Heart left ventricle (tissue), 16 donors: Measurements from ENCODE around the gene ABCC9. TPM values are rescaled to one million over a fixed set of nuclear protein-coding genes. Genes with fewer than 3 reads are reported as not detected.

Experiments used
- ATAC-seq, 4 donors: fragments of 200-7000 bp; cut with Tn5 transposase; one replicate each; pipeline ENCODE4 v1.9.1; 2020 to 2022; ENCODE audit warnings: moderate library complexity in 4 of 4, mild to moderate bottlenecking in 3 of 4, moderate number of reproducible peaks in 1 of 4
- DNase-seq, 5 donors: peaks; one replicate each; pipeline ENCODE4 v3.0.0-alpha.2; 2020
- H3K27ac ChIP-seq, 12 donors: fragments of 200-600 bp; sonication (generic) in 4 of 12; one replicate each; pipeline versions ENCODE4 v1.5.0 to v1.8.0; 2016 to 2022; ENCODE audit warnings: mild to moderate bottlenecking in 2 of 12
- H3K27me3 ChIP-seq, 9 donors: fragments of 200-600 bp; sonication (generic) in 2 of 9; one replicate each; pipeline versions ENCODE4 v1.5.1 to v1.8.0; 2016 to 2022; ENCODE audit warnings: mild to moderate bottlenecking in 3 of 9
- H3K36me3 ChIP-seq, 9 donors: fragments of 200-600 bp; sonication (generic) in 2 of 9; one replicate each; pipeline versions ENCODE4 v1.5.0 to v1.8.0; 2018 to 2022; ENCODE audit warnings: mild to moderate bottlenecking in 2 of 9
- H3K4me1 ChIP-seq, 12 donors: fragments of 200-600 bp; sonication (generic) in 4 of 12; one replicate each; pipeline versions ENCODE4 v1.5.0 to v1.8.0; 2016 to 2022; ENCODE audit warnings: mild to moderate bottlenecking in 3 of 12
- H3K4me3 ChIP-seq, 12 donors: fragments of 200-600 bp; sonication (generic) in 4 of 12; one replicate each; pipeline versions ENCODE4 v1.5.0 to v1.8.0; 2017 to 2022; ENCODE audit warnings: mild to moderate bottlenecking in 9 of 12, moderate library complexity in 4 of 12
- H3K9me3 ChIP-seq, 12 donors: fragments of 200-600 bp; sonication (generic) in 4 of 12; one replicate each; pipeline versions ENCODE4 v1.5.0 to v1.8.0; 2016 to 2022; ENCODE audit warnings: mild to moderate bottlenecking in 1 of 12
- POLR2A ChIP-seq, 2 donors: fragments of 450-650 bp; IDR thresholded peaks; one replicate each; pipeline ENCODE4 v1.6.1; 2017; ENCODE audit warnings: antibody characterized with exemption in 2 of 2, mild to moderate bottlenecking in 2 of 2, moderate library complexity in 2 of 2
- WGBS, 4 donors: extraction: QIAGEN DNeasy Blood & Tissue Kit in 2 of 4; methylation state at CpG; one replicate each; pipeline versions ENCODE4 v1.1.5 to v1.1.7; 2013 to 2018; 5-methylcytosine and 5-hydroxymethylcytosine counted together
- intact Hi-C, 10 donors: fragments of 100-400 bp; cut with DNase I; formaldehyde crosslinking; loops; one replicate each; pipeline versions ENCODE4 v1.11.1 to v1.14.2; 2022
- polyA plus RNA-seq, 2 donors: library from polyadenylated mRNA; stranded (reverse); fragments of 200-250 nt; gene quantifications; one replicate each; pipeline ENCODE4 v1.2.3, GENCODE V29; 2013
- total RNA-seq, 9 donors: library from RNA; depleted of rRNA in 2 of 9; stranded (reverse); fragments of >200 nt in 2 of 9; fragmentation: NEBNext Ultra II Directional in 3 of 9; extraction: Animal tissue kit (Norgen Biotek cat#: 25700) in 3 of 9; gene quantifications; one replicate each; pipeline versions ENCODE4 v1.1.0 to v1.2.4, GENCODE V29; 2016 to 2023
- TF ChIP-seq, protein P1 (sequence below), 12 donors: fragments of 200-600 bp; sonication (generic) in 4 of 12; IDR thresholded peaks; one replicate each; pipeline versions ENCODE4 v1.5.0 to v1.8.0; 2018 to 2022; ENCODE audit warnings: antibody characterized with exemption in 12 of 12, mild to moderate bottlenecking in 5 of 12
- donor health status: ischemic (EF 13 %, LVEDD 7.1; RV severe dilation, severe dysfunction).
- donor health status: healthy with polysubstance abuse.
- donor health status: DM: no; HTN: yes; CAD: no.
- donor health status: DM: no; HTN: no; CAD: no.
- donor health status: ischemic (EF 25% LVEDD 6.9; RV normal size, moderate dysfunction).
- donor health status: ischemic (EF 25% LVEDD 5.7; RV mildly dilated, moderate dysfunction).
- donor health status: healthy.
- donor health status: DM: yes; HTN: yes; CAD: no.
- donor health status: ischemic (EF 35%, LVEDD 5.7; RV mildly dilated, moderate dysfunction).
- donor health status: nonischemic (EF 11% LVEDD 7.7; RV severe dilation, severe dysfunction).
- donor health status: DM: yes; HTN: yes; CAD: no.
- donor health status: PGD.
- donor health status: ischemic (EF 29% LVEDD 5.4; RV normal size, mild dysfunction).
- donor health status: nonischemic (EF 23%, LVEDD 6.1; RV moderate dilation, normal function).

ABCC9 gene
- total and polyA plus RNA-seq, 11 donors: 14.1 to 103 (median 70.8) TPM

DNA sequence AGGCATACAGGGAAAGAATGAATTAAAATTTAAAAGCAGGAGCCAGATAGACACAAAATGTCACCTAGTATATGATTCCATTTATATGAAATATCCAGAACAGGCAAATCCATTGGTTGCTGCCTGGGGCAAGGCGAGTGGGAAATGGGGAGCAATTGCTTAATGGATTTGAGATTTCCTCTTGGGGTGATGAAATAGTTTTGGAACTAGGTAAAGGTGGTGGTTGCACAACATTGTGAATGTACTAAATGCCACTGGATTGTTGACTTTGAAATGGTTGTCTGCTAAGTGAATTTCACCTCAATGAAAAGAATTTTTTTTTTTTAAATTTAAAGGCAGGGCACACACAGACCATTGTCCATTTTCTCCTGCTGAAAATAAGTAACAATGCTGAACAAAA, 61.9 kb downstream of the ABCC9 start:
- H3K4me3 ChIP-seq: no peak overlapping the region
- intact Hi-C loops: no loop called here
- H3K4me1 ChIP-seq: peaks cover 0 to 56% (median 13%) of the 10 kb centered on the region in 12 donors
- WGBS, 4 donors: 69 to 84% (median 72%) methylated on average over 1 of the region's 1 CpG
- TF ChIP-seq, protein P1, sequence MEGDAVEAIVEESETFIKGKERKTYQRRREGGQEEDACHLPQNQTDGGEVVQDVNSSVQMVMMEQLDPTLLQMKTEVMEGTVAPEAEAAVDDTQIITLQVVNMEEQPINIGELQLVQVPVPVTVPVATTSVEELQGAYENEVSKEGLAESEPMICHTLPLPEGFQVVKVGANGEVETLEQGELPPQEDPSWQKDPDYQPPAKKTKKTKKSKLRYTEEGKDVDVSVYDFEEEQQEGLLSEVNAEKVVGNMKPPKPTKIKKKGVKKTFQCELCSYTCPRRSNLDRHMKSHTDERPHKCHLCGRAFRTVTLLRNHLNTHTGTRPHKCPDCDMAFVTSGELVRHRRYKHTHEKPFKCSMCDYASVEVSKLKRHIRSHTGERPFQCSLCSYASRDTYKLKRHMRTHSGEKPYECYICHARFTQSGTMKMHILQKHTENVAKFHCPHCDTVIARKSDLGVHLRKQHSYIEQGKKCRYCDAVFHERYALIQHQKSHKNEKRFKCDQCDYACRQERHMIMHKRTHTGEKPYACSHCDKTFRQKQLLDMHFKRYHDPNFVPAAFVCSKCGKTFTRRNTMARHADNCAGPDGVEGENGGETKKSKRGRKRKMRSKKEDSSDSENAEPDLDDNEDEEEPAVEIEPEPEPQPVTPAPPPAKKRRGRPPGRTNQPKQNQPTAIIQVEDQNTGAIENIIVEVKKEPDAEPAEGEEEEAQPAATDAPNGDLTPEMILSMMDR (IDR thresholded peaks at IDR 0.05): no peak
- no peak for TF ChIP-seq POLR2A (IDR thresholded peaks at IDR 0.05)
- no peak for ATAC-seq
- peaks cover 0 to 14% (median 0%) of the 10 kb centered on the region in 9 donors for H3K36me3 ChIP-seq
- DNase-seq: no peak
- peak overlapping the region in 4 of 12 donors; percentile 4 to 77 (median 76) for H3K27ac ChIP-seq
- H3K27me3 ChIP-seq: no peaks in the 10 kb centered on the region
- peaks cover 0 to under 1% (median 0%) of the 10 kb centered on the region in 12 donors for H3K9me3 ChIP-seq

DNA sequence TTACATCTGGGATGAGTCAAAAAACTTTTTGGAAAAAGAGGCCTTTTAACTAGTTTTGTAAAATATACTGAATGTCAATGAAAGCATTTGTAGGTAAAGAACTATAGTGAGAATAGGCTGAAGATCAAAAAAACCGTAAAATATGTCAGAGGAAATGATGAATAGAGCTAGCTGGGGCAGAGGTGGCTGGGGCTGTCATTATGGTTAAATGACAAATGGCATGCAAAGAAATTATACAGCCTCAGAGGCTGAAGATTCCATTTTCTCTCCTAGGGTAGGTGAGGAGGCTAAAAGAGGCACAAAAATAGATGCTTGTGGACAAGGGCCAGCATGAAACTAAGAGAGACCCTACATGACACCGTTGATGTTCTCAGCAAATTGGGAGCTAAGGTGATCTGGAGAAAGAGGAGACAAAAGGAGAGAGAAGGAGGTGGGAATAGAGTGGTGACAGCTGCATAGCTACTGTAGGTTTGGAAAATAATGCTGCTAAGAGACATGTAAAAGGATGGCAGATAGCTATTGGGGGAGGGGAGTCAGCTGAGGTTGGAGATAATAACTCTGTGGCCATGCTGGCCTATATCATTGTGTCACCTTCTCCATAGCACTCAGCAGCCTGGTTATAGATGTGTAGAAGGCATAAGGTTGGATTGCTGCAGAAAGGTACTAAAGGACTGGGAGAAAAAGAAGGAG, 63.8 kb downstream of the ABCC9 start:
- TF ChIP-seq POLR2A (IDR thresholded peaks at IDR 0.05): no peak
- TF ChIP-seq, protein P1 (IDR thresholded peaks at IDR 0.05): no peak
- Histone ChIP-seq H3K4me1 (peaks cover 0 to 41% (median 7%) of the 10 kb centered on the region in 12 donors), H3K4me3 (no peak overlapping the region), H3K9me3 (peaks cover 0 to 12% (median 0%) of the 10 kb centered on the region in 12 donors), H3K36me3 (peaks cover 0 to 22% (median 4%) of the 10 kb centered on the region in 9 donors), H3K27ac (peak overlapping the region in 11 of 12 donors; percentile 35 to 77 (median 60)), H3K27me3 (no peaks in the 10 kb centered on the region)
- intact Hi-C loops: no loop called here
- DNase-seq (peak in 4 of 5 donors; percentile 32 to 47 (median 42)), ATAC-seq (peak; percentile 76 to 84 (median 80))
- 42 to 49% (median 47%) methylated on average over 2 of the region's 2 CpGs for WGBS, 4 donors

DNA sequence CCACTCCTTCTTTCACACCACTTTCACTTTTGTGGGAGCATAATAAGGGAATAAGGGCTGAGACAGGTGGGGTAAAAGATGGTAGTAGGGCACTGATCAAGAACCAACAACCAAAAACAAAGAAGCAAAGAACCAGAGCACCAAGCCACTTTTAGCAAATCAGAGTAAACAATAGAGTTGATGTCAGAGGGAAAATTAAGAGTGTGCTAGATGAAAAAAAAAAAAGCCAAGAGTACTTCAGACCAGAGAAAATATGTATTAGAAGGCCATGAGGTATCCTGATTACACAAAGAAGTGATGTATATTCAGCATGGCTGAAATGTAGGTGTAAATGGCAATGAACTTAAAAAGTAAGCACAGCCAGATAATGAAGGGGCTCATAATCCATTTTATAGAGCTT, 75.4 kb downstream of the ABCC9 start:
- H3K27ac ChIP-seq: no peak overlapping the region
- H3K4me3 ChIP-seq: no peak overlapping the region
- TF ChIP-seq POLR2A (IDR thresholded peaks at IDR 0.05): no peak
- TF ChIP-seq, protein P1 (IDR thresholded peaks at IDR 0.05): no peak
- peaks cover 0 to 7% (median 0%) of the 10 kb centered on the region in 12 donors for H3K4me1 ChIP-seq
- H3K27me3 ChIP-seq: no peaks in the 10 kb centered on the region
- H3K36me3 ChIP-seq: peaks cover 0 to 46% (median 0%) of the 10 kb centered on the region in 9 donors
- no peak for DNase-seq
- intact Hi-C loops: no loop called here
- no peak for ATAC-seq
- H3K9me3 ChIP-seq: peaks cover 0 to 14% (median 4%) of the 10 kb centered on the region in 12 donors

DNA sequence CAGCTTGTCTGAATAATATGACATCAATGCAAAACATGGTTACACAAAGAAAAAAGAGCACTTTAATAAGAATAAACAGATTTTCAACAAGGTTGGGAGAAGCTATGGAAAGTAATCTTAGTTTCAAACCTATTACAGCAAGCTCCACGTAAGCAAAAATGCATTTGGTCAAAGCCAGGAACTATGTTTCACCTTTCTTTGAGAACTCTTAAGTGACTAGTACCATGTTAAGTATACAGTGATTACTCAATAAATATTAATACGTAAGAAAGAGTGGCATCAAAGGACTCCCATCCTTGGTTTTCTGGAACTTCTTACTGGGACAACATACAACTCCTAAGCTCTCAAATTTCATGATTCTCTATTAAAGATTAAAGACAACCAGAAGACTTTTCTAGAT, 80.7 kb downstream of the ABCC9 start:
- 84 to 93% (median 87%) methylated on average over 2 of the region's 2 CpGs for WGBS, 4 donors
- no peaks in the 10 kb centered on the region for H3K27me3 ChIP-seq
- H3K4me1 ChIP-seq: peaks cover 0 to 7% (median 0%) of the 10 kb centered on the region in 12 donors
- no peak overlapping the region for H3K27ac ChIP-seq
- no peak for ATAC-seq
- intact Hi-C loops: no loop called here
- no peaks in the 10 kb centered on the region for H3K9me3 ChIP-seq
- no peak for TF ChIP-seq POLR2A (IDR thresholded peaks at IDR 0.05)
- TF ChIP-seq, protein P1 (IDR thresholded peaks at IDR 0.05): no peak
- no peak for DNase-seq
- peaks cover 0 to 46% (median 0%) of the 10 kb centered on the region in 9 donors for H3K36me3 ChIP-seq
- H3K4me3 ChIP-seq: no peak overlapping the region
